Activated T-helper 17 cell treated with anti-CD3 and anti-CD28 coated beads, Interleukin-2, amount 50 U/mL, for 72 hours (primary cell): Measurements from ENCODE around the gene DNAH14. TPM values are rescaled to one million over a fixed set of nuclear protein-coding genes. Genes with fewer than 3 reads are reported as not detected.
"Not testable (repeated sequence)": the region's sequence is repeated elsewhere in the genome, so short reads cannot be mapped to it uniquely, and the experiment has no call there.

Experiments
- ATAC-seq: fragments of 150-1000 bp; cut with Tn5 transposase; replicated peaks from 2 replicates; pipeline ENCODE4 v1.10.0; 2021; ENCODE audit warnings: mild to moderate bottlenecking, moderate library complexity
- H3K27ac Mint-ChIP-seq: one replicate; pipeline ENCODE4 v1.8.0; 2022; ENCODE audit warnings: mixed read lengths
- H3K27me3 Mint-ChIP-seq: one replicate; pipeline ENCODE4 v1.8.0; 2022; ENCODE audit warnings: mixed read lengths
- H3K36me3 Mint-ChIP-seq: one replicate; pipeline ENCODE4 v1.8.0; 2022; ENCODE audit warnings: low read depth, mild to moderate bottlenecking, mixed read lengths
- H3K4me1 Mint-ChIP-seq: one replicate; pipeline ENCODE4 v1.8.0; 2022; ENCODE audit warnings: mixed read lengths
- H3K4me3 Mint-ChIP-seq: one replicate; pipeline ENCODE4 v1.8.0; 2022; ENCODE audit warnings: mild to moderate bottlenecking, mixed read lengths
- H3K9me3 Mint-ChIP-seq: one replicate; pipeline ENCODE4 v1.8.0; 2022; ENCODE audit warnings: mixed read lengths
- total RNA-seq, 2 donors: library from RNA; stranded (reverse); gene quantifications; one replicate each; pipeline ENCODE4 v1.2.3, GENCODE V29; 2022

DNAH14 gene
- total RNA-seq, 2 donors from 2014 or later = 0.16 to 2.2 TPM

DNA sequence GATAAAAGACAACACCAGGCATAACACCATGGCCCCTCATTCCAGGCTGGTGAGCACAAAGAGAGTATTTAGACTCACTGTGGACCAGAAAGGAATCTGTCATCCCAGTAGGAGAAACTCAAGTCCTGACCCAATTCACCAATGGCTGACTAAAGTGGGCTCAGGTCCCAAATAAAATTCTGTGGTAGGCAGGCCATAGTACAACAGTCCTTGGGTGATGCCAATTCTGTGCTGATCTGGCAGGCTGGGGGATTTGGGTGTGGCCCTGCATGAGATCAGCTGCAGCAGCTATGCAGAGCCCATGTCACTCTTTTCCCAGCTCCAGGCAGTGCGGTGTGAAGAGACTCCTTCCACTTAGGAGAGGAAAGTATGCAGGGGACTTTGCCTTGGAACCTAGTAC lies 253.2 kb downstream of the DNAH14 start:
- Mint-ChIP-seq H3K4me3 (no peak overlapping the region), H3K9me3 (peaks cover 21% of the 10 kb centered on the region), H3K27ac (no peak overlapping the region), H3K4me1 (no peaks in the 10 kb centered on the region), H3K27me3 (peaks cover 12% of the 10 kb centered on the region), H3K36me3 (no peaks in the 10 kb centered on the region)
- no peak for ATAC-seq

DNA sequence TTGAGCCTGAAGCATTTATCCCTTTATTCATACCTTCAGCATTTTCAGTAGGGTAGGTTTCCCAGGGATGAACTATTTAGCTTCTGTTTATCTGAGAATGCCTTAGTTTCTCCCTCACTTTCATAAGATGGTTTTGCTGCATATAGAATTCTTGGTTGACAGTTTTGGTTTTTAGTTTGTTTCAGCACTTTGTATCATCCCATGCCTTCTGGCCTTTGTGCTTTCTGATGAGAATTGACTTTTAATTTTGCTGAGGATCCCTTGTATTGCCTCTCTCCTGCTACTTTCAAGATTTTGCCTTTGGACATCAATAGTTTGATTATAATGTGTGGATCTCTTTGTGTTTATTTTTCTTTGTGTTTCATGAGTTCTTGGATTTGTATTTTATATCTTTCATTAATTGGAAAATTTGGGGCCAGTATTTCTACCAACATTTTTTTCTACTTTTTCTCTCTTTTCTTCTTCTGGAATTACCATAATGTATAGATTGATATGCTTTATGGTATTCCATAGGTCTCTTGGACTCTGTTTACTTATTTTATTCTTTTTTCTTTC lies 261.8 kb downstream of the DNAH14 start:
- Mint-ChIP-seq H3K4me3 (no peak overlapping the region), H3K36me3 (no peaks in the 10 kb centered on the region), H3K9me3 (peaks cover 9% of the 10 kb centered on the region), H3K4me1 (no peaks in the 10 kb centered on the region), H3K27ac (no peak overlapping the region), H3K27me3 (peaks cover 10% of the 10 kb centered on the region)
- ATAC-seq = no peak

DNA sequence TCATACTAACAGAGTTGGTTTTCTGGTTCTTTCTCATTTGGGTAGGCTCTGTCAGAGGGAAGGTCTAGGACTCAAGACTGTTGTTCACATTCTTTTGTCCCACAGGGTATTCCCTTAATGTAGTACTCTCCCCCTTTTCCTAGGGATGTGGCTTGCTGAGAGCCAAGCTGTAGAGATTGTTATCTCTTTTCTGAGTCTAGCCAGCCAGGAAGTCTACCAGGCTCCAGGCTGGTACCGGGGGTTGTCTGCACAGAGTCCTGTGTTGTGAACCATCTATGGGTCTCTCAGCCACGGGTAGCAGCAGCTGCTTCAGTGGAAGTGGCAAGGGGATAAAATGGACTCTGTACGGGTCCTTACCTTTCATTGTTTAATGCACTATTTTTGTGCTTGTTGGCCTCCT lies 272.0 kb downstream of the DNAH14 start:
- peaks cover 32% of the 10 kb centered on the region for H3K27me3 Mint-ChIP-seq
- ATAC-seq = no peak
- no peak overlapping the region for H3K4me3 Mint-ChIP-seq
- no peak overlapping the region for H3K27ac Mint-ChIP-seq
- no peaks in the 10 kb centered on the region for H3K36me3 Mint-ChIP-seq
- peaks cover 5% of the 10 kb centered on the region for H3K9me3 Mint-ChIP-seq
- no peaks in the 10 kb centered on the region for H3K4me1 Mint-ChIP-seq

DNA sequence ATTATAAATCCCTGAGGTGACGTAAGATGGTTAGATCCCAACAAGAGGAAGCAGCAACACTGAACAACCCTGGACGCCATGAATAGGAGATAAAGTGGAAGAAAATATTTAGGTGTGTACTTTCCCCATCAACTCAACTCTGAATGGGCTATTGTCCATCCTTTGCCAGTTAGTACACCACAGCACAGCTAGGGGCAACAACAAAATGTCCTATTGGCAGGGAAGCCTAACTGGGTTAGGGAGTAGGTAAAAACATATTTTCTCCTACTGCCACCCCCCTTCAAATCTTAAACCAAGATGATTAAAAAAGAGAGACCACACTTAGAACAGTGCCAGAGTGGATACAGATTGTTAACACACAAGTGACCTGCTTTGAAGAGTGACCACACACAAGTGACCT lies 278.3 kb downstream of the DNAH14 start:
- no peak overlapping the region for H3K27ac Mint-ChIP-seq
- H3K36me3 Mint-ChIP-seq = no peaks in the 10 kb centered on the region
- no peak overlapping the region for H3K4me3 Mint-ChIP-seq
- H3K27me3 Mint-ChIP-seq = peaks cover 38% of the 10 kb centered on the region
- no peaks in the 10 kb centered on the region for H3K4me1 Mint-ChIP-seq
- ATAC-seq = no peak
- peaks cover 5% of the 10 kb centered on the region for H3K9me3 Mint-ChIP-seq

GRCh38 chr1:225209153-225209552 lies 279.7 kb downstream of the DNAH14 start:
- Mint-ChIP-seq H3K9me3 (peaks cover 5% of the 10 kb centered on the region), H3K4me1 (no peaks in the 10 kb centered on the region), H3K27me3 (peaks cover 33% of the 10 kb centered on the region), H3K36me3 (no peaks in the 10 kb centered on the region), H3K4me3 (no peak overlapping the region), H3K27ac (no peak overlapping the region)
- no peak for ATAC-seq

- H3K9me3 Mint-ChIP-seq, ATAC-seq, H3K36me3 Mint-ChIP-seq, H3K4me3 Mint-ChIP-seq, H3K4me1 Mint-ChIP-seq, H3K27ac Mint-ChIP-seq: not testable (repeated sequence)
- H3K27me3 Mint-ChIP-seq = peaks cover 31% of the 10 kb centered on the region
Measured at GRCh38 chr1:225210180-225210579, 280.7 kb downstream of the DNAH14 start.

DNA sequence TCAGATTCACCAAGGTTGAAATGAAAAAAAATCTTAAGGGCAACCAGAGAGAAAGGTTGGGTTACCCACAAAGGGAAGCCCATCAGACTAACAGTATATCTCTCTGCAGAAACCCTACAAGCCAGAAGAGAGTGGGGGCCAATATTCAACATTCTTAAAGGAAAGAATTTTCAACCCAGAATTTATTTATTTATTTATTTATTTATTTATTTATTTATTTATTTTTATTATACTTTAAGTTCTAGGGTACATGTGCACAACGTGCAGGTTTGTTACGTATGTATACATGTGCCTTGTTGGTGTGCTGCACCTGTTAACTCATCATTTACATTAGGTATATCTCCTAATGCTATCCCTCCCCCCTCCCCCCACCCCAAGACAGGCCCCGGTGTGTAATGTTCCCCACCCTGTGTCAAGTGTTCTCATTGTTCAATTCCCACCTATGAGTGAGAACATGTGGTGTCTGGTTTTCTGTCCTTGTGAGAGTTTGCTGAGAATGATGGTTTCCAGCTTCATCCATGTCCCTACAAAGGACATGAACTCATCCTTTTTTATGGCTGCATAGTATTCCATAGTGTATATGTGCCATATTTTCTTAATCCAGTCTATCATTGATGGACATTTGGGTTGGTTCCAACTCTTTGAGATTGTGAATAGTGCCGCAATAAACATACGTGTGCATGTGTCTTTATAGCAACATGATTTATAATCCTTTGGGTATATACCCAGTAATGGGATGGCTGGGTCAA lies 282.4 kb downstream of the DNAH14 start:
- not testable (repeated sequence) for H3K4me3 Mint-ChIP-seq, H3K9me3 Mint-ChIP-seq, ATAC-seq, H3K4me1 Mint-ChIP-seq, H3K27ac Mint-ChIP-seq, H3K36me3 Mint-ChIP-seq
- H3K27me3 Mint-ChIP-seq = peaks cover 40% of the 10 kb centered on the region

DNA sequence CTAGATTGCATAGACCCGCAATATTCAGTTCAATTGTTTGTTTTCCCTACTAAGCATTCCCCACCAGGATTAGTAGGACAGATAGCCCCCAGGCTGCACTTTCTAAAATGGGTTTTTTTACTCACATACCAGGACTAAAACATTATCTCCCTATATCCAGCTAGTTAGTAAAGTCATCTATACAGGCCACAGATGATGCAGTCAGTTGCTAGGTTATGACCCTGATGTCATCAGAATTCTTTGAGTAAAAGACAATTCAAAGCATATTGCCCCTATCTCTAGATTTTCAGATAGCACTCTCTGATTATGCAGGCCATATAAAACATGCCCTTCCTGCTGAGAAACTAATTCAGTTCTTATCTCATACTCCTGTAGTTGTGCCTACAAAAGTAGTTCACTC lies 294.8 kb downstream of the DNAH14 start:
- Mint-ChIP-seq H3K9me3 (no peaks in the 10 kb centered on the region), H3K4me3 (no peak overlapping the region), H3K36me3 (no peaks in the 10 kb centered on the region), H3K27ac (no peak overlapping the region), H3K27me3 (peaks cover under 1% of the 10 kb centered on the region), H3K4me1 (no peaks in the 10 kb centered on the region)
- no peak for ATAC-seq

DNA sequence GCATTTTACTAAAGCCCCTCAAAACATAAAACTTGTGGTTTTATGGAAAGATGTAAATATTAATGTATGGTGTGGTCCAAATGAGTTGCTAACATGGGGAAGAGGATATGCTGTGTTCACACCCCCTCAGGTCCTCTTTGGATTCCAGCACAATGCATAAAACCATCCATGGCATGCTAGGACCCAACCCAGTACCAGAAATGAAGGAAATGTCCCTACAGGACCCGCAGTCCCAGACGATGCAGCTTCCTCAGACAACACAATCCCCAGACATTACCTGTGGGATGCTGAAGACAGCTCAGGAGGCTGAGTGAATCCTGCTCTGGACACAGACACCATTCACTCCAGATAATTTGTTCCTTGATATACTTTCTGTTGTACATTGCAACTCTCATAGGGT lies 296.2 kb downstream of the DNAH14 start:
- Mint-ChIP-seq H3K4me3 (no peak overlapping the region), H3K36me3 (no peaks in the 10 kb centered on the region), H3K4me1 (no peaks in the 10 kb centered on the region), H3K27ac (no peak overlapping the region), H3K27me3 (no peaks in the 10 kb centered on the region), H3K9me3 (no peaks in the 10 kb centered on the region)
- ATAC-seq = no peak

DNA sequence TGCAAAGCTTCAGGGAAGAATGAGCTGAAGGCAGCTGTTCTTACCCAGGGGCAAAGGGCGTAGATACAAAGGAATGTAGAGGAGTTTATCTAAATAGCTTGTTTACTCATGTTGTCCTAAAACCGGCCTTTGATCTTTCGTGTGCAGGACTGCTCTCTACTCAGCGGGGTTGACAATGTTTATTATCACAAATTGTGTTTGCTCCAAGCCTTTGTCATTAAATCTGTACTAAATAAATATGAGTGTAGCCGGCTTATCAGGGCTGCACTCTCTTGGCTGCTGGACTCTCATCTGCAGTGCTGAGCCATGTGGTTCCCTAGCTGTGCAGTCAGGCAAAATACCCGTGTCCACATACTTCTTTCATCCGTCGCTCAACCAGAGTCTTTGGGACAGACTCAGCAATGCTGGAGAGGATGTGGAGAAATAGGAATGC lies 299.4 kb downstream of the DNAH14 start:
- no peaks in the 10 kb centered on the region for H3K9me3 Mint-ChIP-seq
- no peak for ATAC-seq
- no peak overlapping the region for H3K27ac Mint-ChIP-seq
- no peaks in the 10 kb centered on the region for H3K27me3 Mint-ChIP-seq
- no peaks in the 10 kb centered on the region for H3K36me3 Mint-ChIP-seq
- no peaks in the 10 kb centered on the region for H3K4me1 Mint-ChIP-seq
- H3K4me3 Mint-ChIP-seq = no peak overlapping the region

DNA sequence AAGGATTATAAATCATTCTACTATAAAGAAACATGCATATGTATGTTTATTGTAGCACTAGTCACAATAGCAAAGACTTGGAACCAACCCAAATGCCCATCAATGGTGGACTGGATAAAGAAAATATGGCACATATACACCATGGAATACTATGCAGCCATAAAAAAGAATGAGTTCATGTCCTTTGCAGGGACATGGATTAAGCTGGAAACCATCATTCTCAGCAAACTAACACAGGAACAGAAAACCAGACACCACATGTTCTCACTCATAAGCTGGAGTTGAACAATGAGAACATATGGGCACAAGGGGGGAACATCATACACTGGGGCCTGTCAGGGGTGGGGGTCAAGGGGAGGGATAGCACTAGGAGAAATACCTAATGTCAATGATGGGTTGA lies 300.0 kb downstream of the DNAH14 start:
- H3K36me3 Mint-ChIP-seq, H3K4me1 Mint-ChIP-seq, H3K9me3 Mint-ChIP-seq, H3K4me3 Mint-ChIP-seq, H3K27me3 Mint-ChIP-seq, ATAC-seq, H3K27ac Mint-ChIP-seq: not testable (repeated sequence)

DNA sequence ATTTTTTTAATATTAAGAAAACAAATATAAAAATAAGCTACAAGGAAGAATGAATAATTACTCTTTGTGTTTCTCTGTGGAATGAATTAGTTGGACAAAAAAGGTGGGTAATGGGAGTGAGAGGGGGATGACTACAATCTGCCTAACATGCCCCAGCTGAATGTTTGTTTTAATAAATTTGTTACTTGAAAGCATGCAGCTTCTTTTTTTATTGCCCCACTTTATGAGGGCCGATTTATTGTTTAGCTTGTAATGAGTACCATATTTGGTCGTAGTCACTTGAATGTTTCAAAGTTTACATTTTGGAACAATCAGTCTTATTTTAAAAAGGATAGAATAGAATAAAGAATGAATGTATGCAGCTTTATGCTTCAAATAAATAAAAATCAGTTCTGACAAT lies 301.0 kb downstream of the DNAH14 start:
- no peaks in the 10 kb centered on the region for H3K27me3 Mint-ChIP-seq
- no peak overlapping the region for H3K27ac Mint-ChIP-seq
- no peaks in the 10 kb centered on the region for H3K4me1 Mint-ChIP-seq
- H3K9me3 Mint-ChIP-seq = no peaks in the 10 kb centered on the region
- H3K4me3 Mint-ChIP-seq = no peak overlapping the region
- ATAC-seq = no peak
- no peaks in the 10 kb centered on the region for H3K36me3 Mint-ChIP-seq

DNA sequence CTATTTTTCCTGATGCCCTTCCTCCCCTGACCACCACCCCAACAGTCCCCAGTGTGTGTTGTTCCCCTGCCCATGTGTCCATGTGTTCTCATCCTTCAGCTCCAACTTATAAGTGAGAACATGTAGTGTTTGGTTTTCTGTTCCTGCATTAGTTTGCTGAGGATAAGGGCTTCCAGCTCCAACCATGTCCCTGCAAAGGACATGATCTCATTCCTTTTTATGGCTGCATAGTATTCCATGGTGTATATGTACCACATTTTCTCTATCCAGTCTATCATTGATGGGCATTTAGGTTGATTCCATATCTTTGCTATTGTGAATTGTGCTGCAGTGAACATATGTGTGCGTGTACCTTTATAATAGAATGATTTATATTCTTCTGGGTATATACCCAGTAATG lies 303.5 kb downstream of the DNAH14 start:
- H3K36me3 Mint-ChIP-seq, ATAC-seq, H3K9me3 Mint-ChIP-seq, H3K27me3 Mint-ChIP-seq, H3K4me3 Mint-ChIP-seq, H3K27ac Mint-ChIP-seq, H3K4me1 Mint-ChIP-seq: not testable (repeated sequence)

DNA sequence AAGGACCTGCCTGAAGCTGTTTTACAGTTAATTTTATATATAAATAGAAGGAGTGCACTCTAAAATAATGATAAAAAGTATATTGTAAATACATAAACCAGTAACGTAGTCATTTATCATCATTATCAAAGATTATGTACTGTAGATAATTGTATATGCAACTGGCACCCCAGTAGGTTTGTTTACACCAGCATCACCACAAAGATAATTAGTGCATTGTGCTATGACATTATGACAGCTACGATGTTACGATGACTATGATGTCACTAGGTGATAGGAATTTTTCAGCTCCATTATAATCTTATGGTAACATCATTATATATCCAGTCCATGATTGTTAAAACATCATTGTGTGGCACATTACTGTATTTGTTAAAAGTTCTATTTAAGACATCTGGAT lies 313.1 kb downstream of the DNAH14 start:
- peaks cover 35% of the 10 kb centered on the region for H3K27me3 Mint-ChIP-seq
- H3K4me1 Mint-ChIP-seq = no peaks in the 10 kb centered on the region

DNA sequence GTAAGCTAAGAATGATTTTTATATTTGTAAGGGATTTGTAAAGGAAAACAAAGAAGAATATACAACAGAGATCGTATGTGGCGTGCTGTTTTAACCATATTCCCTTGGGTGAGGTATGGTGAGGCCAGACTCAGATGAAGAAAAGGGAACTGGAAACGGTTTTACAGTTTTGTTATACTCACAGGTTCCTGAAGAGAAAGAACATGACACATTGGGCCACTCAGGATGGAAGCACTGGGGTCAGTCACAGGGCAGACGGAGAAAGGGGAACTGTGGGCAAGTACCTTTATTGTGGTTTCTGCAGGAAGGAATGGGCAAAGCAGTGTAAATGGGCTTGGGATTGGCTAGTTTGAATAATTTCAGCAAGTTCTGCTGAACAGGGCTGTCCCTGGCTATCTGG lies 321.0 kb downstream of the DNAH14 start:
- Mint-ChIP-seq H3K27ac (no peak overlapping the region), H3K4me1 (no peaks in the 10 kb centered on the region), H3K27me3 (peaks cover 30% of the 10 kb centered on the region), H3K9me3 (peaks cover 4% of the 10 kb centered on the region), H3K4me3 (no peak overlapping the region), H3K36me3 (no peaks in the 10 kb centered on the region)
- no peak for ATAC-seq

More for the DNA sequence above, 313.1 kb downstream of the DNAH14 start:
- Mint-ChIP-seq H3K4me3 (no peak overlapping the region), H3K27ac (no peak overlapping the region), H3K36me3 (no peaks in the 10 kb centered on the region), H3K9me3 (peaks cover 8% of the 10 kb centered on the region)
- no peak for ATAC-seq
